Ramos (cell line): ENCODE measurements around the gene SEPTIN5.
"Not testable (repeated sequence)": the region's sequence is repeated elsewhere in the genome, so short reads cannot be mapped to it uniquely, and the experiment has no call there.

ENCODE experiments used
- in situ Hi-C: fragments of 300-500 bp; cut with MboI; formaldehyde crosslinking; loops from one replicate; pipeline ENCODE4 v1.14.3; 2022; ENCODE audit warnings: low sequenced_read_pairs; ENCODE audit not compliant: unreplicated experiment

The SEPTIN5 gene

GRCh38 chr22:19680287-19680881, 33.9 kb upstream of the SEPTIN5 start:
- in situ Hi-C loops: no loop called here

GRCh38 chr22:19680911-19681862, 33.1 kb upstream of the SEPTIN5 start:
- in situ Hi-C loops: no loop called here

GRCh38 chr22:19681863-19682245, 32.4 kb upstream of the SEPTIN5 start:
- in situ Hi-C loops: no loop called here

- in situ Hi-C loops: no loop called here
Measured at GRCh38 chr22:19686946-19687345, 27.4 kb upstream of the SEPTIN5 start.

- in situ Hi-C loops: no loop called here
Measured at GRCh38 chr22:19687561-19688300, 26.6 kb upstream of the SEPTIN5 start.

GRCh38 chr22:19688301-19689290, 25.7 kb upstream of the SEPTIN5 start:
- in situ Hi-C loops: no loop called here

GRCh38 chr22:19689408-19689807, 24.9 kb upstream of the SEPTIN5 start:
- in situ Hi-C loops: no loop called here

- in situ Hi-C loops: no loop called here
Measured at GRCh38 chr22:19691007-19691720, 23.1 kb upstream of the SEPTIN5 start.

- in situ Hi-C loops: no loop called here
Measured at GRCh38 chr22:19691721-19692341, 22.5 kb upstream of the SEPTIN5 start.

- in situ Hi-C loops: no loop called here
Measured at GRCh38 chr22:19693581-19693980, 20.7 kb upstream of the SEPTIN5 start.

GRCh38 chr22:19693981-19694670, 20.2 kb upstream of the SEPTIN5 start:
- in situ Hi-C loops: no loop called here

GRCh38 chr22:19694696-19695095, 19.6 kb upstream of the SEPTIN5 start:
- in situ Hi-C loops: no loop called here

GRCh38 chr22:19696504-19697276, 17.6 kb upstream of the SEPTIN5 start:
- in situ Hi-C loops: no loop called here

GRCh38 chr22:19697871-19698270, 16.4 kb upstream of the SEPTIN5 start:
- in situ Hi-C loops: not testable (repeated sequence)

- in situ Hi-C loops: no loop called here
Measured at GRCh38 chr22:19700790-19701419, 13.4 kb upstream of the SEPTIN5 start.

GRCh38 chr22:19701420-19702145, 12.7 kb upstream of the SEPTIN5 start:
- in situ Hi-C loops: no loop called here
